Measurements from ENCODE around the gene LRP1B.
"Not testable (repeated sequence)": the region's sequence is repeated elsewhere in the genome, so short reads cannot be mapped to it uniquely, and the experiment has no call there.

LRP1B gene

GRCh38 chr2:140512106-140512505, 1618.7 kb downstream of the LRP1B start:
- in situ Hi-C loops (cut with MboI; ENCODE audit: low sequenced_read_pairs) = no loop called here

GRCh38 chr2:140509765-140510164, 1621.1 kb downstream of the LRP1B start:
- in situ Hi-C loops (cut with MboI; ENCODE audit: low sequenced_read_pairs) = no loop called here

GRCh38 chr2:140508756-140509155, 1622.1 kb downstream of the LRP1B start:
- in situ Hi-C loops (cut with MboI; ENCODE audit: low sequenced_read_pairs) = no loop called here

GRCh38 chr2:140506606-140507005, 1624.2 kb downstream of the LRP1B start:
- in situ Hi-C loops (cut with MboI; ENCODE audit: low sequenced_read_pairs) = no loop called here

- in situ Hi-C loops (cut with MboI; ENCODE audit: low sequenced_read_pairs) = no loop called here
Observed at GRCh38 chr2:140504601-140505000, 1626.2 kb downstream of the LRP1B start.

GRCh38 chr2:140502951-140503630, 1627.7 kb downstream of the LRP1B start:
- in situ Hi-C loops (cut with MboI; ENCODE audit: low sequenced_read_pairs) = no loop called here

- in situ Hi-C loops (cut with MboI; ENCODE audit: low sequenced_read_pairs) = no loop called here
Observed at GRCh38 chr2:140498360-140498759, 1632.5 kb downstream of the LRP1B start.

GRCh38 chr2:140496714-140497113, 1634.1 kb downstream of the LRP1B start:
- in situ Hi-C loops (cut with MboI; ENCODE audit: low sequenced_read_pairs) = no loop called here

GRCh38 chr2:140491876-140492275, 1638.9 kb downstream of the LRP1B start:
- in situ Hi-C loops (cut with MboI; ENCODE audit: low sequenced_read_pairs) = no loop called here

GRCh38 chr2:140489193-140489592, 1641.6 kb downstream of the LRP1B start:
- in situ Hi-C loops (cut with MboI; ENCODE audit: low sequenced_read_pairs) = no loop called here

GRCh38 chr2:140481136-140481535, 1649.7 kb downstream of the LRP1B start:
- in situ Hi-C loops (cut with MboI; ENCODE audit: low sequenced_read_pairs) = no loop called here

GRCh38 chr2:140473851-140474250, 1657.0 kb downstream of the LRP1B start:
- in situ Hi-C loops (cut with MboI; ENCODE audit: low sequenced_read_pairs) = no loop called here

GRCh38 chr2:140472676-140473075, 1658.1 kb downstream of the LRP1B start:
- in situ Hi-C loops (cut with MboI; ENCODE audit: low sequenced_read_pairs) = no loop called here

GRCh38 chr2:140465301-140465700, 1665.5 kb downstream of the LRP1B start:
- in situ Hi-C loops (cut with MboI; ENCODE audit: low sequenced_read_pairs) = no loop called here

GRCh38 chr2:140462990-140463389, 1667.8 kb downstream of the LRP1B start:
- in situ Hi-C loops (cut with MboI; ENCODE audit: low sequenced_read_pairs) = no loop called here

- in situ Hi-C loops (cut with MboI; ENCODE audit: low sequenced_read_pairs) = no loop called here
Observed at GRCh38 chr2:140457483-140457882, 1673.3 kb downstream of the LRP1B start.

GRCh38 chr2:140455315-140455714, 1675.5 kb downstream of the LRP1B start:
- in situ Hi-C loops (cut with MboI; ENCODE audit: low sequenced_read_pairs) = no loop called here

GRCh38 chr2:140454717-140455116, 1676.1 kb downstream of the LRP1B start:
- in situ Hi-C loops (cut with MboI; ENCODE audit: low sequenced_read_pairs) = no loop called here

- in situ Hi-C loops (cut with MboI; ENCODE audit: low sequenced_read_pairs) = no loop called here
Observed at GRCh38 chr2:140451324-140451723, 1679.5 kb downstream of the LRP1B start.

GRCh38 chr2:140442319-140442718, 1688.5 kb downstream of the LRP1B start:
- in situ Hi-C loops (cut with MboI; ENCODE audit: low sequenced_read_pairs) = no loop called here

- in situ Hi-C loops (cut with MboI; ENCODE audit: low sequenced_read_pairs) = no loop called here
Observed at GRCh38 chr2:140440815-140441214, 1690.0 kb downstream of the LRP1B start.

GRCh38 chr2:140436936-140437335, 1693.9 kb downstream of the LRP1B start:
- in situ Hi-C loops (cut with MboI; ENCODE audit: low sequenced_read_pairs) = no loop called here

- in situ Hi-C loops (cut with MboI; ENCODE audit: low sequenced_read_pairs) = not testable (repeated sequence)
Observed at GRCh38 chr2:140427033-140427432, 1703.8 kb downstream of the LRP1B start.
